ENCODE measurements around the gene ULK4. TPM values are rescaled to one million over a fixed set of nuclear protein-coding genes. Genes with fewer than 3 reads are reported as not detected.

Gene ULK4
- polyA plus RNA-seq, 4 donors, result 1.1 to 2.8 (median 1.8) TPM

GRCh38 chr3:41430886-41431285, 531.0 kb downstream of the ULK4 start:
- WGBS, 3 donors, result 97 to 98% (median 97%) methylated on average over 12 of the region's 12 CpGs
- no peaks in the 10 kb centered on the region for H3K4me1 ChIP-seq (ENCODE audit: control insufficient read depth in 3 of 3, insufficient read depth in 2 of 3, low read depth in 1 of 3, low read length in 2 of 3)
- no peak overlapping the region for H3K4me3 ChIP-seq (ENCODE audit: low read depth in 1 of 3, low read length in 3 of 3)
- H3K27ac ChIP-seq (ENCODE audit: low read depth in 1 of 3, low read length in 2 of 3), result no peak overlapping the region
- FAIRE-seq (no peak), DNase-seq (no peak)
- no peaks in the 10 kb centered on the region for H3K9me3 ChIP-seq (ENCODE audit: control insufficient read depth in 2 of 2, insufficient read depth in 1 of 2, low read depth in 1 of 2, low read length in 1 of 2)
- H3K27me3 ChIP-seq (ENCODE audit: control insufficient read depth in 3 of 3, insufficient read depth in 3 of 3, low read length in 3 of 3), result no peaks in the 10 kb centered on the region
- no peaks in the 10 kb centered on the region for H3K36me3 ChIP-seq (ENCODE audit: control insufficient read depth in 3 of 3, insufficient read depth in 2 of 3, low read depth in 1 of 3, low read length in 3 of 3)

- no peaks in the 10 kb centered on the region for H3K9me3 ChIP-seq (ENCODE audit: control insufficient read depth in 2 of 2, insufficient read depth in 1 of 2, low read depth in 1 of 2, low read length in 1 of 2)
- no peak overlapping the region for H3K4me3 ChIP-seq (ENCODE audit: low read depth in 1 of 3, low read length in 3 of 3)
- no peaks in the 10 kb centered on the region for H3K36me3 ChIP-seq (ENCODE audit: control insufficient read depth in 3 of 3, insufficient read depth in 2 of 3, low read depth in 1 of 3, low read length in 3 of 3)
- H3K4me1 ChIP-seq (ENCODE audit: control insufficient read depth in 3 of 3, insufficient read depth in 2 of 3, low read depth in 1 of 3, low read length in 2 of 3), result no peaks in the 10 kb centered on the region
- H3K27me3 ChIP-seq (ENCODE audit: control insufficient read depth in 3 of 3, insufficient read depth in 3 of 3, low read length in 3 of 3), result no peaks in the 10 kb centered on the region
- FAIRE-seq, result no peak
- no peak overlapping the region for H3K27ac ChIP-seq (ENCODE audit: low read depth in 1 of 3, low read length in 2 of 3)
- DNase-seq, result no peak
- 80 to 85% (median 85%) methylated on average over 3 of the region's 3 CpGs for WGBS, 3 donors
Measured at GRCh38 chr3:41430391-41430790, 531.5 kb downstream of the ULK4 start.

DNA sequence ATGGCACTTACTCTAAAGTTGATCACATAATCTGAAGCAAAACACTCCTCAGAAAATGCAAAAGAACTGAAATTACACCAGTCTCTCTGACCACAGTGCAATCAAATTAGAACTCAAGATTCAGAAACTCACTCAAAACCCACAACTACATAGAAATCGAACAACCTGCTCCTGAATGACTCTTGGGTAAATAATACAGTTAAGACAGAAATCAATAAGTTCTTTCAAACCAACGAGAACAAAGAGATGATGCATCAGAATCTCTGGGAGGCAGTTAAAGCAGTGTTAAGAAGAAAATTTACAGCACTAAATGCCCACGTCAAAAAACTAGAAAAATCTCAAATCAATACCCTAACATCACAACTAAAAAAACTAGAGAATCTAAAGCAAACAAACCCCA, 535.4 kb downstream of the ULK4 start:
- 18 to 56% (median 33%) methylated on average over 3 of the region's 3 CpGs for WGBS, 3 donors
- Histone ChIP-seq H3K27me3 (ENCODE audit: control insufficient read depth in 3 of 3, insufficient read depth in 3 of 3, low read length in 3 of 3) (no peaks in the 10 kb centered on the region), H3K4me3 (ENCODE audit: low read depth in 1 of 3, low read length in 3 of 3) (no peak overlapping the region), H3K9me3 (ENCODE audit: control insufficient read depth in 2 of 2, insufficient read depth in 1 of 2, low read depth in 1 of 2, low read length in 1 of 2) (no peaks in the 10 kb centered on the region), H3K36me3 (ENCODE audit: control insufficient read depth in 3 of 3, insufficient read depth in 2 of 3, low read depth in 1 of 3, low read length in 3 of 3) (no peaks in the 10 kb centered on the region), H3K4me1 (ENCODE audit: control insufficient read depth in 3 of 3, insufficient read depth in 2 of 3, low read depth in 1 of 3, low read length in 2 of 3) (no peaks in the 10 kb centered on the region), H3K27ac (ENCODE audit: low read depth in 1 of 3, low read length in 2 of 3) (no peak overlapping the region)
- DNase-seq (no peak), FAIRE-seq (no peak)

DNA sequence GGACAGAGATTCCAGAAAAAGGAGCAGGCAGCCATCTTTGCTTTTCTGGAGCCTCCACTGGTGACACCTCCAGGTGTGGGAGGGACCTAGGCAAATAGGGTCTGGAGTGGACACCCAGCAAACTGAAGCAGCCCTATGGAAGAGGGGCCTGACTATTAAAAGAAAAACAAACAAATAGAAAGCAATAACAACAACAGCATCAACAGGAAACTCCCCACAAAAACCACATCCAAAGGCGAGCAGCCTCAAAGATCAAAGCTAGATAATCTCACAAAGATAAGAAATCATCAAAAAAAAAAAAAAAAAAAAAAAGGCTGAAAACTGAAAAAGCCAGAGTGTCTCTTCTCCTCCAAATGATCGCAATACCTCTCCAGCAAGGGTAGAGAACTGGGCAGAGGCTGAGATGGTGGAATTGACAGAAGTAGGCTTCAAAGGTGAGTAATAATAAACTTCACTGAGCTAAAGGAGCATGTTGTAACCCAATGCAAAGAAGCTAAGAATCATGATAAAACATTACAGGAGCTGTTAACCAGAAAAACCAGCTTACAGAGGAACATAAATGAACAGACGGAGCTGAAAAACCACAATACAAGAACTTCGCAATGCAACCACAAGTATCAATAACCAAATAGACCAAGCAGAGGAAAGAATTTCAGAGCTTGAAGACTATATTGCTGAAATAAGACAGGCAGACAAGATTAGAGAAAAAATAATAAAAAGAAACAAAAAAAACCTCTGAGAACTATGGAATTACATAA, 537.2 kb downstream of the ULK4 start:
- Histone ChIP-seq H3K27me3 (ENCODE audit: control insufficient read depth in 3 of 3, insufficient read depth in 3 of 3, low read length in 3 of 3) (no peaks in the 10 kb centered on the region), H3K9me3 (ENCODE audit: control insufficient read depth in 2 of 2, insufficient read depth in 1 of 2, low read depth in 1 of 2, low read length in 1 of 2) (no peaks in the 10 kb centered on the region), H3K27ac (ENCODE audit: low read depth in 1 of 3, low read length in 2 of 3) (no peak overlapping the region), H3K4me1 (ENCODE audit: control insufficient read depth in 3 of 3, insufficient read depth in 2 of 3, low read depth in 1 of 3, low read length in 2 of 3) (no peaks in the 10 kb centered on the region), H3K36me3 (ENCODE audit: control insufficient read depth in 3 of 3, insufficient read depth in 2 of 3, low read depth in 1 of 3, low read length in 3 of 3) (no peaks in the 10 kb centered on the region), H3K4me3 (ENCODE audit: low read depth in 1 of 3, low read length in 3 of 3) (no peak overlapping the region)
- 70 to 84% (median 78%) methylated on average over 4 of the region's 4 CpGs for WGBS, 3 donors
- DNase-seq, result no peak
- no peak for FAIRE-seq

DNA sequence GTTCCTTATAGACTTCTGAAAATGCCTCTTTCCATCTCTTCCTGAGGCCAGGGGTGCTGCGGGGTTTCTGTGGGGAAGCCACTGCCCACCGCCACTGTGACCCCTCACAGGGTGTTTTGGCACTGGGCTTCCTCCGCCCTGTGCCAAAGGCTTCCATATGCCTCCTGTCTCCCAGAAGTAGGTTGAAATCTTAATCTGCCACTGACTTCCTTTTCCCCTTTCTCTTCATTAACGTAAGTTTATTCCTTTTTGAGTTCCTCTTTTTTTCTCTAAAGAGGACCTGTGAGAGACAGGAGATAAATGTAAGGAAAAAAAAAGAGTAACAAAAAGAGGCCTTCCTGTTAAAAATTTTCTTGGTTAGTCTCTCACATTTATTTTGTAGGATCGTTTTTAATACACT, 542.1 kb downstream of the ULK4 start:
- H3K9me3 ChIP-seq (ENCODE audit: control insufficient read depth in 2 of 2, insufficient read depth in 1 of 2, low read depth in 1 of 2, low read length in 1 of 2), result no peaks in the 10 kb centered on the region
- H3K4me1 ChIP-seq (ENCODE audit: control insufficient read depth in 3 of 3, insufficient read depth in 2 of 3, low read depth in 1 of 3, low read length in 2 of 3), result no peaks in the 10 kb centered on the region
- DNase-seq (no peak), FAIRE-seq (no peak)
- H3K36me3 ChIP-seq (ENCODE audit: control insufficient read depth in 3 of 3, insufficient read depth in 2 of 3, low read depth in 1 of 3, low read length in 3 of 3), result no peaks in the 10 kb centered on the region
- no peak overlapping the region for H3K27ac ChIP-seq (ENCODE audit: low read depth in 1 of 3, low read length in 2 of 3)
- H3K27me3 ChIP-seq (ENCODE audit: control insufficient read depth in 3 of 3, insufficient read depth in 3 of 3, low read length in 3 of 3), result peaks cover 0 to 3% (median 0%) of the 10 kb centered on the region in 3 donors
- 79 to 92% (median 80%) methylated on average over 5 of the region's 5 CpGs for WGBS, 3 donors
- H3K4me3 ChIP-seq (ENCODE audit: low read depth in 1 of 3, low read length in 3 of 3), result no peak overlapping the region

DNA sequence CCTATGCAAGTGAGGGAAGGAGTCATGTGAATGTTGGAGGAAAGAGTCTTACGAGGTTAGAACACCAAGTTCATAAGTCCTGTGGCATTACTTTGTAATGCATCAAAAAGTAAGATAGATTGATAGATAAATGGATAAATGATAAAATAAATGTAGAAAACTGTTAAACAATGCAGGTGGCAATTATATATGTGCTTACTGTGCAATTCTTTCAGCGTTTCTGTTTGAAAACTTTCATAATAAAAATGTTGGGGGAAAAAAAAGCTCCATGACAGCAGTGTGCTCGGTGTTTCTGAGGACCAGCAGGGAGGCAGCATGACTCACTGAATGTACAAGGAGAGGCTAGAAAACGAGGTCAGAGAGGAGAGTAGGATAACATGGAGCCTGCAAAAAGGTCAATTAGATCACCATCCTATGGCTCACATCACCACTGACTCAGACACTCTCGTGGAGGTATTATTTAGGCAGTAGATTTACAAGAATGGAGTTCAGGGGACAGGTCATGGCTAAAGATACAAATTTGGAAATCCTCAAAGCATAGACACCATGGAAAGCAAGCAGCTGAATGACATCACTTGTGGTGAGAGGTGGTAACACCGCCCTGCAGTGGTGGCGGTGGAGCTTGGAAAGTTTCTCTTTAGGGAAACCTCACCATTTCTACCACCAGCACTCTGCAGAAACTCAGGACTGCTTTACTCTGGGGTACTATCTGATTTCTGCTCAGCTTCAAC, 542.8 kb downstream of the ULK4 start:
- H3K4me3 ChIP-seq (ENCODE audit: low read depth in 1 of 3, low read length in 3 of 3), result no peak overlapping the region
- H3K9me3 ChIP-seq (ENCODE audit: control insufficient read depth in 2 of 2, insufficient read depth in 1 of 2, low read depth in 1 of 2, low read length in 1 of 2), result no peaks in the 10 kb centered on the region
- H3K27me3 ChIP-seq (ENCODE audit: control insufficient read depth in 3 of 3, insufficient read depth in 3 of 3, low read length in 3 of 3), result peaks cover 0 to 3% (median 0%) of the 10 kb centered on the region in 3 donors
- DNase-seq (no peak), FAIRE-seq (no peak)
- H3K27ac ChIP-seq (ENCODE audit: low read depth in 1 of 3, low read length in 2 of 3), result no peak overlapping the region
- H3K4me1 ChIP-seq (ENCODE audit: control insufficient read depth in 3 of 3, insufficient read depth in 2 of 3, low read depth in 1 of 3, low read length in 2 of 3), result no peaks in the 10 kb centered on the region
- 69 to 74% (median 71%) methylated on average over 7 of the region's 7 CpGs for WGBS, 3 donors
- no peaks in the 10 kb centered on the region for H3K36me3 ChIP-seq (ENCODE audit: control insufficient read depth in 3 of 3, insufficient read depth in 2 of 3, low read depth in 1 of 3, low read length in 3 of 3)

GRCh38 chr3:41417574-41417973, 544.3 kb downstream of the ULK4 start:
- H3K27me3 ChIP-seq (ENCODE audit: control insufficient read depth in 3 of 3, insufficient read depth in 3 of 3, low read length in 3 of 3), result peaks cover 0 to 3% (median 0%) of the 10 kb centered on the region in 3 donors
- DNase-seq (no peak), FAIRE-seq (no peak)
- WGBS, 3 donors, result 34 to 73% (median 58%) methylated on average over 3 of the region's 3 CpGs
- H3K4me1 ChIP-seq (ENCODE audit: control insufficient read depth in 3 of 3, insufficient read depth in 2 of 3, low read depth in 1 of 3, low read length in 2 of 3), result no peaks in the 10 kb centered on the region
- no peak overlapping the region for H3K27ac ChIP-seq (ENCODE audit: low read depth in 1 of 3, low read length in 2 of 3)
- no peak overlapping the region for H3K4me3 ChIP-seq (ENCODE audit: low read depth in 1 of 3, low read length in 3 of 3)
- H3K9me3 ChIP-seq (ENCODE audit: control insufficient read depth in 2 of 2, insufficient read depth in 1 of 2, low read depth in 1 of 2, low read length in 1 of 2), result no peaks in the 10 kb centered on the region
- no peaks in the 10 kb centered on the region for H3K36me3 ChIP-seq (ENCODE audit: control insufficient read depth in 3 of 3, insufficient read depth in 2 of 3, low read depth in 1 of 3, low read length in 3 of 3)

GRCh38 chr3:41411065-41411464, 550.8 kb downstream of the ULK4 start:
- H3K4me3 ChIP-seq (ENCODE audit: low read depth in 1 of 3, low read length in 3 of 3), result no peak overlapping the region
- no peaks in the 10 kb centered on the region for H3K4me1 ChIP-seq (ENCODE audit: control insufficient read depth in 3 of 3, insufficient read depth in 2 of 3, low read depth in 1 of 3, low read length in 2 of 3)
- 32 to 71% (median 35%) methylated on average over 1 of the region's 1 CpG for WGBS, 3 donors
- H3K27ac ChIP-seq (ENCODE audit: low read depth in 1 of 3, low read length in 2 of 3), result no peak overlapping the region
- H3K36me3 ChIP-seq (ENCODE audit: control insufficient read depth in 3 of 3, insufficient read depth in 2 of 3, low read depth in 1 of 3, low read length in 3 of 3), result no peaks in the 10 kb centered on the region
- no peak for DNase-seq
- no peaks in the 10 kb centered on the region for H3K9me3 ChIP-seq (ENCODE audit: control insufficient read depth in 2 of 2, insufficient read depth in 1 of 2, low read depth in 1 of 2, low read length in 1 of 2)
- H3K27me3 ChIP-seq (ENCODE audit: control insufficient read depth in 3 of 3, insufficient read depth in 3 of 3, low read length in 3 of 3), result no peaks in the 10 kb centered on the region
- FAIRE-seq, result no peak
